COR-L47 (cell line): ENCODE measurements around the gene SPRN.
"Not testable (repeated sequence)": the region's sequence is repeated elsewhere in the genome, so short reads cannot be mapped to it uniquely, and the experiment has no call there.

Experiments
- DNase-seq: peaks from one replicate; lab custom pipeline; 2025; lab: John Stamatoyannopoulos, UW

Gene SPRN

DNA sequence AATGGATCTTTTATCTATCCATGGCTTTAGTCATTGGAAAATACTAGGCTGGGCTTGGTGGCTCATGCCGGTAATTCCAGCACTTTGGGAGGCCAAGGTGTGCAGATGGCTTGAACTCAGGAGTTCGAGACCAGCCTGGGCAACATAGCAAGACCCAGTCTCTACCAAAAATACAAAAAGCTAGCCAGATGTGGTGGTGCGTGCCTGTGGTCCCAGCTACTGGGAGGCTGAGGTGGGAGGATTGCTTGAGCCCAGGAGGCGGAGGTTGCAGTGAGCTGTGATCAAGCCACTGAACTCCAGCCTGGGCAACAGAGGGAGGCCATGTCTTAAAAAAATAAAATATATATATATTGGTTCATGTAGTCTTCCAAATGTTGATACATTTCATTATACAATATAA is 37.5 kb downstream of the SPRN start:
- not testable (repeated sequence) for DNase-seq

DNA sequence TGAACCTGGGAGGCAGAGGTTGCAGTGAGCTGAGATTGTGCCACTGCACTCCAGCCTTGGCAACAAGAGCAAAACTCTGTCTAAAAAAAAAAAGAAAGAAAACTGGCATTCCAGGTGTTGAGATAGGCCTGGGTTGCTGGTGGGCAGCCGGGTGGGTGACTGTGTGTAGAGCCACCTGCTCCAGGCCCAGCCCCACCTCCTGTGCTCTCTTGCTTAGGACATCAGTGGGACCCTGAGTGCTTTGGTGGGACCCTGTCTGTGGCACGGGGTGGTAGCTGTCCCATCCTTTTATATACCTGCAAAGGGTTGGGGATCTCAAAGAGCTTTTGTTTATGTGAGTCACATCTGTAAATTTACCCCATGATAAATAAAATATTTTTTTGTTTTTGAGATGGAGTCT is 39.2 kb downstream of the SPRN start:
- DNase-seq, result no peak

DNA sequence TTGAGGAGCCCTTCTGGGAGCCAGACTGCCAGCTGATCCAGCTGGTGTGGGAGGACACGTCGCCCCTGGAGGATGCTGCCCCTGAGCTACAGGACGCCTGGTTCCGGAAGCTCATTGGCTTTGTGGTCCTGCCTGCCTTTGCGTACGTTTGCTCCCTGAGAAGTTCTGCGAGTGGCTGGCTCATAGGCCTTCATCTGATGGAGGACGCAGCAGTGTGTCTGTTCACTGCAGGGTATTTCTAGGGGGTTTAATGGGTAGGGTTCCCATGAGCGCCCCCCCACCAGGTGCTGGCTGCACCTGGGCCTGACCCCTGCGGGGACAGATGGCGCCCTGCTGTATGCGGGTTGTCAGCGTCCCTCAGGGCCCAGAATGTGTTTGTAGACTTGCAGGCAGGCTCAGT is 40.4 kb downstream of the SPRN start:
- DNase-seq, result no peak

DNA sequence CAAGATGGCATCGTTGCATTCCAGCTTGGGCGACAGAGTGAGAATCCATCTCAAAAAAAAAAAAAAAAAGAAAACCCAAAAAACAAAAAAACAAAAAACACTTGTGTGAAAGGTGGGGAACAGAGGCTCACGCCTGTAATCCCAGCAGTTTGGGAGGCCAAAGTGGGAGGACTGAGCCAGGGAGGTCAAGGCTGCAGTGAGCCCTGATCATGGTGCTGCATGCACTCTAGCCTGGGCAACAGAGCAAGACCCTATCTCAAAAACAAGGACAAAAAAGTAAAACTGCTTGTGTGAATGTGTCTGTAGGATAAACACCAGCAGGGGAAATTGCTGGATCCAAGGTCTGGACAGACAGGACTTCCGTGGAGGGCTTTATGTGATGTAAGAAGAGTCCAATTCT is 40.9 kb downstream of the SPRN start:
- no peak for DNase-seq

DNA sequence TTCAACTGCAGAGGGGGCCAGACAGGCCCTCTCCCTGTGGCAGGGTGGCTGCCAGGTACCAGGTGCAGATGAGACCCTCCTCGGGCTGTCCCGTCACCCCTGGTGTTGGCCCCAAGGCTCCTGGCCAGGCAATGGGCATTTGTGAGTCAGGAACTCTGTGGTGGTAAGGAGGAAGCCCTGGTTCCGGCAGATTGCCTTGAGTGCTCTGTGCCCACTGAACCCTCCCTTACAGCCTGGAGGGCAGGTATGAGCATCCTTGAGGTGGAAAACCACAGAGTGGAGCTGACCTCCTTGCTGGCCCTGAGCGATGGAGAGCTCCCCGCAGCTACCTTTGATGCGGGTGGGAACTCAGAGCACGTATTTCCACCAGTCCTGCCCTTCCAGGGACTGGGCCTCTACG is 43.4 kb downstream of the SPRN start:
- DNase-seq, result no peak

DNA sequence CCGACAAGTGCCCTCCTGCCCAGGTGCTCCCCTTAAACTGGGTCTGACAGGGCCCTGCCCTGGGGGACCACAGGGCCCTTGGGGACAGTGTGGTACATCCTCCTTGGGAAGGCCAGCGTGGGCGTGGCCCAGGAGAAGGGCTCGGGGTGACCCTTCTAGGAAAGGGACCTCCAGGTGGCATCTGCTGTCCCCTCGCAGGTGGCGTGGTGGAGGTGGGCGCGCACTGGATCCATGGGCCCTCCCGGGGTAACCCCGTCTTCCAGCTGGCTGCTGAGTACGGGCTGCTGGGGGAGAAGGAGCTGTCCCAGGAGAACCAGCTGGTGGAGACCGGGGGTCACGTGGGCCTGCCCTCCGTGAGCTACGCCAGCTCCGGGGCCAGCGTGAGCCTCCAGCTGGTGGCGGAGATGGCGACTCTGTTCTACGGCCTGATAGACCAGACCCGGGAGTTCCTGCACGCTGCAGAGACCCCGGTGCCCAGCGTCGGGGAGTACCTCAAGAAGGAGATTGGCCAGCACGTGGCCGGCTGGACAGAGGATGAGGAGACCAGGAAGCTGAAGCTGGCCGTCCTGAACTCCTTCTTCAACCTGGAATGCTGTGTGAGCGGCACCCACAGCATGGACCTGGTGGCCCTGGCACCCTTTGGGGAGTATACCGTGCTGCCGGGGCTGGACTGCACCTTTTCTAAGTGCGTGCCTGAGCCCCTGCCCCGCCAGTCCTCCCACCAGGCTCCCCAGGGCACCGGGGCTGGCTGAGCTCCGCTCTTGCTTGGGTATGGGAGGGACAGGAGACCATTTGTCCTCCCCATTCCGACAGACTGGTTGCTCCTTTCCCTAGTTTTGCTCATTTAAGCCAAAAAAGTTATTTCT is 44.4 kb downstream of the SPRN start:
- DNase-seq, result no peak

DNA sequence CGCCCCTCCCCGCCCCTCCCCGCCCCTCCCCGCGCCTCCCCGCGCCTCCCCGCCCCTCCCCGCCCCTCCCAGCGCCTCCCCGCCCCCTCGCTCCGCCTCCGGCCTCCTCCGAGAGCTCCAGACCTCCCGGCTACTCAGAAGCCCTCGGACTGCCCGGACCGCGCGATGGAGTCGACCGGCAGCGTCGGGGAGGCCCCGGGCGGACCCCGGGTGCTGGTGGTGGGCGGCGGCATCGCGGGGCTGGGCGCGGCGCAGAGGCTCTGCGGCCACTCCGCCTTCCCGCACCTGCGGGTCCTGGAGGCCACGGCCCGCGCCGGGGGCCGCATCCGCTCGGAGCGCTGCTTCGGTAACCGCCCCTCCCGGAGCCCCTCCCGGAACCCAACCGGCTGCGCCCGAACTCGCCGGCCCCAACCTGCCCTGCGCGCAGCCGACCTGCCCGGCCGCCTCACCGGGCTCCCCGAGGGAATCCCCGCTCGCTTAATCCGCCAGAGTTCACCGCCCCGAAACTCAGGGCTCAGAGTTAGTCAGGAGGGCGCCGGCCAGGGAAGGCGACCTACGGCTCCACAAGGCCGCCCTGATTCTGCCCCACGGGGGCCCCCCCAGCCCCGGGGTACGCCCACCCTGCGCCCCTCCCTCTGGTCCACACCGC is 45.1 kb downstream of the SPRN start, which contains the start of gene PAOX:
TSS of gene PAOX (plus strand) at position 111 of the 649 bp plus-strand sequence. CDS start at position 166, 55 bp downstream.
- no peak for DNase-seq

DNA sequence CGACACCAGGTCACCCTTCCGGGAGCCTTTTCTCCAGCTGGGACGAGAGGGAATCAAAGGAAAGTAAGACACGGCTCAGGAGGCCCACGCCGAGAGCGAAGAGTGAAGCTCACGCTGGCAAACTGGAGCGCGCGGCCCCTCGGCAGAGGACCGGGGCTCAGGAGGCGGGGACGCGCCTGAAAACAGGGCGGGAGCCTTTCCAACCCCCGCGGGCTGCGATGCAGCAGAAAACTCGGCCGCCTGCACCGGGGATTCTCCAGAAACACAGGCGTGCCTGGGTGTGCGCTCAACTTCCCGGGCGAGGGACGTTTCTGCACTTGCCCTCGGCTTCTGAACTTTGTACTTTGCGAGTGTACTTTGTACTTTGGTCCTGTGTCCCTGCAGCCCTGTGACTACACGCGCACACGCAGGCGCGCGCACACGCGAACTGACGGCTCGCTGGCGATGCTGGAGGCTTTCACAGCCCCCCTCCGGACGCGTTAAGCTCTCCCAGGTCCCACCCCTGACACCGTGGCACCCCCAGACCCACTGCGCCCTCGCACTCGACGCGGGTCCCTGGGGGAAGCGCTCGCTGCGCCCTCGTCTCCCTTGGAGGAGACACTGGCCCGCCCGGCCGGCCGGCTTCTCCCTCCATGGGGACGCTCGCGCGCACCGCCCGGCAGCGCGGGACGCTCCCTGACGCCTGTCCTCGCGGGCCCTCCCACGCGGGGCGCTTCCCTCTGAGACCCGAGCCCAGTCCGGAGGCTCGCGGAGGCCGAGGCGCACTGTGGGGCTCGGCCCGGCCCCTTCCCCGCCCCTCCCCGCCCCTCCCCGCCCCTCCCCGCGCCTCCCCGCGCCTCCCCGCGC is 46.0 kb downstream of the SPRN start:
- DNase-seq, result no peak

DNA sequence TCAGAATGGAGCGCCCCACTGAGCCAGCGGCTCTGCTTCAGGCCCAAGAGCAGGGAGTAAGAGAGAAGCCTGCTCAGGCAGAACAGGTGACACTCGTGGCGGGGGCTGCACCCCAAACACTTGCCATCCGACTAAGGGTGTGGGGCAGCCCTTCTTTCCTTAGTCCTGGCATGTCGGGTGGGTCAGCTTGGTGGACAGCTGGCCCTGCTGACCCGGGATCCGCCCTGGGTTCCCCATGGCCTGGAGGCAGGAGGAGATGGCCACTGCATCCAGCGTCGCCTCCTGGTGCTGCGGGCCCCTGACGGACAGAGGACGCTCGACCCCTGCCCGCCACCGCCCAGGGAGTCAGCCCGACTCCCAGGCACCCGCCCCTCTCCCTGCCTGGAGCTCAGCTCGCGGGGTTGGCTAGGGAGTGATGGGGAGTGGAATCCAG is 46.6 kb downstream of the SPRN start:
- no peak for DNase-seq

DNA sequence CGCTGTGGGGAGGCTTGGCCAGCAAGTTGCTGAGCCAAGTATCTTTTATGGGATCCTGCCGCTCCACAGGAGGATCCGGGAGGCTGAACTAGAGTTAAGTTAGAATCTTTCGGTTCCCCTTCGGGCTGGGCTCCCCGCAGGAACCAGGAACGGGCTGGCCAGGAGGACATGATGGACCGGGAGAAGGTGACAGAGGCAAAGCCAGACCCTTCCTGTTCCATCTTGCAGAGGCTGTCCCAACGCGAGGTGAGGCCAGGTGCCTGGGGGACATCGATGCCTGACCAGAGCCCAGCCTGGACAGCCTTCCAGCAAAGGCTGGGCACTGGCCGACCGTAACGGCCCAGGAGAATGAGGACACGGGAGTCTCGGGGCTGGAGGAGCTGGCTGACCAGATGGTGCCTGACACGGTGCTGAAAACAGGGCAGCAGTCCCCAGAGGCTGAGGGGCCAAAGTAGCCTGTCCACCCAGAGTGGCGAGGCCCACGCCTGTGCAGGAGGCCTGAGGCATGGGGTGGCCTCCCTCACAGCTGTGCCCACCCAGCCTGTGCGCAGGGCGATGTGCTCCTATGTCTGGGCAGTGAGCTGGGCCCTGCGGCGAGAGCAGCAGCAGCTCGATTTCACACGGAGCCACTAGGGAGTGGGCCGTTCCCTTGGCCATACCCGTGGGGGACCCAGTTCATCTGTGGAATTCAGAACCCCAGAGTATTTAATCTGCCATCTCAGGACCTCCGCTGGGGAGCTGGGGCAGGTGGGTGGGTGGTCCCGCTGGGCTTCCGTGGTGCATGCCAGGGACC is 47.2 kb downstream of the SPRN start:
- no peak for DNase-seq

DNA sequence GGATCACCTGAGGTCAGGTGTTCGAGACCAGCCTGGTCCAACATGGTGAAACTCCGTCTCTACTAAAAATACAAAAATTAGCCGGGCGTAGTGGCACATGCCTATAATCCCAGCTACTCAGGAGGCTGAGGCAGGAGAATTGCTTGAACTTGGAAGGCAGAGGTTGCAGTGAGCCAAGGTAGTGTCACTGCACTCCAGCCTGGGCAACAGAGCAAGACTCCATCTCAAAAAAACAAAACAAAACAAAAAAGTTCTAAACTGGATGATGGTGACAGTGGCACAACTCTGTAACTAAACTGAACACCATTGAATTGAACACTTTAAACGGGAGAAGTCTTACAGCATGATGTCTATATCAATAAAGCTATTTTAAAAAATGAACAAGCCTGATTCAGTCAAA is 48.2 kb downstream of the SPRN start:
- not testable (repeated sequence) for DNase-seq

DNA sequence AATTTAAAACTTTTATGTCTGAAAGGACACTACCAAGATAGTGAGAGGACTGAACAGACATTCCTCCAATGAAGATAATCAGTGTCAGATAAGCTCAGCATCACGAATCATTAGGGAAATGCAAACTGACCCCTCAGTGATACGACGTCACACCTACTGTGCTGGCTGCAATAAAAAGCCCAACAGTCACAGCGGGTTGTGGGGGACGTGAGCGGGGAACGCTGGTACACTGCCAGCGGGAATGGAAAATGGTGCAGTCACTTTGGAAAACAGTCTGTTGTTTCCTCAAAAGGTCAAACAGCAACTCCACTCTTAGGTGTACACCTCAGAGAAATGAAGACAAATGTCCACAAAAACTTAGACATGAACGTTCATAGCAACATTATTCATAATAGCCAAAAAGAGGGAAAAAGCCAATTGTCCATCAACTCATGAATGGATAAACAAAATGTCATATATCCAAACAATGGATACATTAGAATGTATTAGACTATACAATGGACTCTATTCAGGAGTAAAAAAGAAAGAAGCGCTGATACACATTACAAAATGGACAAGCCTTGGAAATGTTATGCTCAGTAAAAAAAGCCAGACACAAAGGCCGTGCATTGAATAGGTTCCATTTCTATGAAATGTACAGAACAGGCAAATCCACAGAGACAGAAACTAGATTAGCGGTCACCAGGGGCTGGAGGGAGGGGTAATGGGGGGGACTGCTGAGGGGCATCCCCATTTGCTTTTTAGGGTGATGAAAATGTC is 48.9 kb downstream of the SPRN start:
- DNase-seq, result no peak

DNA sequence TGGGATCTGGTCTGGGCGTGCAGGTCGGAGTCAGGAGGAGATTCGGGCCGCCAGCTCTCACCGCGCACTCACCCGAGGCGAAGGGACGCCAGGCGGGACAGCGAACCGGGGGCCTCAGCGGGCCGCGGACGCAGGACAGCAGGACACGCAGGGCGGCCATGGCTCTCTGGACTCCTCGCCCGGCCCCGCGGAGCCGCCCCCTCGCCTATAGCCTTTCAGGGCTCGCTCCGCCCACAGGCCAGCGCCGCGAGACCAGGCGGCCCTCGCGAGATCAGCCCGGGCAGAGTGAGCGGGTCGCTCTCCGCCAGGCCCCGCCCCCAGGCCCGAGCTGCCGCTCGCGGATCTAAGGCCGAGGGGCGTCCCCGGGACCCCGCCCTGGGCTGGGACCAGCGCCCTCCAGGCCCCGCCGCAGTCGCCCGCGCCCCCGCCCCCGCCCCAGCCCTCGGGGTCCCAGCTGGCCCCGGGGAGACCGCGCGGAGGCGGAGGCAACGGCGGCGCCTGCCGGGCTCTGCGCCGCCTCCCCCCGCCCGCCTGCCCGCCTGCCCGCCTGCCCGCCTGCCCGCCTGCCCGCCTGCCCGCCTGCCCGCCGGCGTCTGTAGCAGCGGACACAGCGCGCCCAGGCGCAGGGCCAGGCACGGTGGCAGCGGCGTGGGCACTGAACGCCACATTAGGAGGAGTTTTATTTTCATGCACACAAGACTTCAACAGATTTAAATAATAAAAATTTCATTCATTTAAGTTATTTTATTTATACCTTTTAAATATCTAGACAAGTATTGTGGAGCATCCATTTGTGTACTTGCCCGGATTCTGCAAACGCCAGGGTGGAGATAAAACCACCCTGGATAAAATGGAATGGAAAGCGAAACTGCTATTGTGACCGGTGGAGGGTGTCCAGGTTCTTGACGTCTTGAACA is 51.0 kb downstream of the SPRN start, which contains the start of gene ECHS1:
TSS of gene ECHS1 (minus strand) at position 181 of the 917 bp plus-strand sequence. CDS start at position 160, 21 bp downstream.
- peak; percentile 80 for DNase-seq

DNA sequence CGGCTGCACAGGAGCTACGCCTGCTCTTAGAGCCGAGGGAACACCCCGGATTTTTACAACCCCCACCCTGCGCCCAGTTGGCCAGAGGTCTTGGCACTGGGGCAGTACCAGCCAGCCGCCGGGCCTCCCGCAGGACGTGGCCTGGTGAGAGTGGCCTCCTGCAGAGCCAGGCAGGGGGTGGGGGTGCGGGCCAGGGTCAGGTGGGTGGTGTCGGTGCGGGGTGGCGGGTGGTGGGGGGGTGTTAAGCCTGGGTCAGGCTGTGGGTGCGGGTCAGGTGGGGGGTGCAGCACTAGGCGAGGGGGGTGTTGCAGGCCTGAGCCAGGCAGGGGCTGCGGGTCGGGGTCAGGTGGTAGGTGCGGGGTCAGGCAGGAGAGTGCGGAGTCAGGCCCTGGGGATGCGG is 51.9 kb downstream of the SPRN start:
- DNase-seq, result no peak
